Endothelial cell of umbilical vein (primary cell): ENCODE results near the gene LRRC61. TPM values are rescaled to one million over a fixed set of nuclear protein-coding genes. Genes with fewer than 3 reads are reported as not detected.

Experiments used
- BruUV-seq: library from RNA; stranded (reverse); fragments of 400-500 nt; replicated peaks from 2 replicates; lab custom pipeline; 2021; lab: Mats Ljungman, UMichigan
- CTCF ChIA-PET: fragments of 300-600, 350-600 bp; sonication (Branson Sonifier 250); formaldehyde crosslinking; loops from one replicate; lab custom pipeline; 2021; ENCODE audit warnings: antibody characterized with exemption, inconsistent platforms; lab: Charles Lee
- POLR2A ChIA-PET: fragments of 300-600, 350-600 bp; sonication (Branson Sonifier 250); formaldehyde crosslinking; loops from one replicate; lab custom pipeline; 2021; ENCODE audit warnings: antibody characterized with exemption, inconsistent platforms; lab: Charles Lee
- DNase-seq: peaks from one replicate; pipeline ENCODE4 v3.0.0-alpha.2; 2011; ENCODE audit warnings: low read depth, low spot score
- FAIRE-seq: peaks from 2 replicates; lab custom pipeline; 2011; peaks lifted over from hg19 to GRCh38; lab: Jason Lieb, UNC
- H2AFZ ChIP-seq: 2 replicates; pipeline ENCODE4 v1.6.0; 2012; ENCODE audit warnings: low read depth, low read length, control low read depth, inconsistent platforms
- H3K27ac ChIP-seq: 2 replicates; pipeline ENCODE4 v1.5.1; 2011; ENCODE audit warnings: low read depth, mild to moderate bottlenecking, control low read depth, low read length, moderate library complexity; ENCODE audit not compliant: insufficient read depth
- H3K27me3 ChIP-seq, 2 experiments: 2 replicates each; pipeline versions ENCODE4 v1.6.0 to v1.6.1; 2011; ENCODE audit warnings: low read length in 2 of 2, mixed read lengths in 1 of 2; ENCODE audit not compliant: control insufficient read depth in 2 of 2, insufficient read depth in 2 of 2
- H3K36me3 ChIP-seq, 2 experiments: 2 replicates in 1 of 2; 3 replicates in 1 of 2; pipeline ENCODE4 v1.5.1; 2011; ENCODE audit warnings: low read length in 2 of 2, mild to moderate bottlenecking in 1 of 2, moderate library complexity in 1 of 2; ENCODE audit not compliant: control insufficient read depth in 2 of 2, insufficient read depth in 2 of 2; ENCODE audit errors: extremely low read depth in 1 of 2
- H3K4me1 ChIP-seq: 3 replicates; pipeline ENCODE4 v1.5.1; 2011; ENCODE audit warnings: mild to moderate bottlenecking, low read length; ENCODE audit not compliant: control insufficient read depth, insufficient read depth; ENCODE audit errors: extremely low read depth
- H3K4me2 ChIP-seq: 2 replicates; pipeline ENCODE4 v1.6.1; 2011; ENCODE audit warnings: low read length, control low read depth, mixed read lengths; ENCODE audit not compliant: insufficient read depth
- H3K4me3 ChIP-seq, 3 experiments: fragments of 200-600 bp in 1 of 3; sonication (generic), shearing (Covaris generic) in 1 of 3; replicated peaks in 1 of 3; 2 replicates each; pipeline ENCODE4 v1.5.1; 2011 to 2016; ENCODE audit warnings: control low read depth in 3 of 3, low read length in 3 of 3, mild to moderate bottlenecking in 2 of 3, inconsistent platforms in 1 of 3, low read depth in 1 of 3, moderate library complexity in 1 of 3; ENCODE audit not compliant: insufficient read depth in 1 of 3
- H3K79me2 ChIP-seq: 2 replicates; pipeline ENCODE4 v1.6.0; 2012; ENCODE audit warnings: low read length, inconsistent platforms; ENCODE audit not compliant: control insufficient read depth, insufficient read depth
- H3K9ac ChIP-seq: replicated peaks from 2 replicates; pipeline ENCODE3; 2011; ENCODE audit warnings: low read length, control low read depth; ENCODE audit not compliant: insufficient read depth; ENCODE audit errors: extremely low read depth
- H3K9me1 ChIP-seq: replicated peaks from 3 replicates; pipeline ENCODE4 v1.6.0; 2011; ENCODE audit warnings: mild to moderate bottlenecking, low read length; ENCODE audit not compliant: control insufficient read depth, insufficient read depth; ENCODE audit errors: extremely low read depth
- H3K9me3 ChIP-seq: replicated peaks from 2 replicates; pipeline ENCODE4 v1.5.1; 2012; ENCODE audit warnings: low read length, inconsistent platforms; ENCODE audit not compliant: control insufficient read depth, insufficient read depth
- H4K20me1 ChIP-seq: replicated peaks from 2 replicates; pipeline ENCODE3; 2011; ENCODE audit warnings: mild to moderate bottlenecking, low read length; ENCODE audit not compliant: control insufficient read depth, insufficient read depth; ENCODE audit errors: extremely low read depth
- CTCF ChIP-seq, 2 donors: IDR thresholded peaks; 1 replicate in 1 of 2; 2 replicates in 1 of 2; pipeline ENCODE4 v1.5.1; 2011; ENCODE audit warnings: low read length in 2 of 2, mild to moderate bottlenecking in 2 of 2, moderate library complexity in 2 of 2, control low read depth in 1 of 2, inconsistent platforms in 1 of 2, low read depth in 1 of 2; ENCODE audit not compliant: insufficient read depth in 1 of 2; ENCODE audit errors: extremely low read depth in 1 of 2
- EZH2 ChIP-seq: IDR thresholded peaks from 2 replicates; pipeline ENCODE4 v1.6.1; 2012; ENCODE audit warnings: borderline replicate concordance, low read depth, mild to moderate bottlenecking, moderate library complexity, low read length, inconsistent platforms; ENCODE audit not compliant: severe bottlenecking
- FOS ChIP-seq: IDR thresholded peaks from 2 replicates; pipeline ENCODE4 v1.6.1; 2011; ENCODE audit warnings: mild to moderate bottlenecking, low read length, moderate library complexity, borderline replicate concordance; ENCODE audit not compliant: insufficient read depth
- GATA2 ChIP-seq: IDR thresholded peaks from 2 replicates; pipeline ENCODE4 v1.7.0; 2011; ENCODE audit warnings: low read depth, mild to moderate bottlenecking, moderate library complexity, mixed read lengths, low read length; ENCODE audit not compliant: insufficient read length, insufficient read depth
- JUN ChIP-seq: IDR thresholded peaks from 2 replicates; pipeline ENCODE4 v1.6.1; 2011; ENCODE audit warnings: borderline replicate concordance, low read depth; ENCODE audit not compliant: insufficient read length, insufficient read depth
- MAX ChIP-seq: IDR thresholded peaks from 2 replicates; pipeline ENCODE4 v1.6.1; 2011; ENCODE audit not compliant: insufficient read depth, insufficient read length
- MYC ChIP-seq: IDR thresholded peaks from one replicate; pipeline ENCODE4 v1.6.1; 2011; ENCODE audit warnings: mild to moderate bottlenecking, low read depth, low read length
- POLR2A ChIP-seq: IDR thresholded peaks from 2 replicates; pipeline ENCODE4 v1.6.1; 2012; ENCODE audit warnings: low read depth, mild to moderate bottlenecking, control low read depth, low read length
- POLR2AphosphoS5 ChIP-seq: IDR thresholded peaks from 2 replicates; pipeline ENCODE4 v1.6.1; 2012; ENCODE audit warnings: low read depth, mild to moderate bottlenecking, control low read depth, low read length, moderate library complexity; ENCODE audit not compliant: insufficient read depth
- dilution Hi-C: fragments of 300-500 bp; cut with MboI; formaldehyde crosslinking; loops from one replicate; pipeline ENCODE4 v1.15.0; 2019; ENCODE audit warnings: low sequenced_read_pairs; ENCODE audit not compliant: extremely low pct_ligation_motif_present
- intact Hi-C: fragments of 100-400 bp; cut with micrococcal nuclease; formaldehyde crosslinking; loops from one replicate; pipeline ENCODE4 v1.10.0; 2022
- polyA plus RNA-seq, 4 experiments: library from polyadenylated mRNA; depleted of rRNA in 3 of 4; stranded (reverse) in 3 of 4; unstranded in 1 of 4; fragments of >200 nt; gene quantifications; 2 replicates each; pipeline versions ENCODE4 v1.2.1 to v1.2.3, GENCODE V29; 2011 to 2012; ENCODE audit warnings: missing spikeins in 1 of 4
- total RNA-seq: library from RNA; stranded (reverse); gene quantifications from 2 replicates; pipeline ENCODE4 v1.2.3, GENCODE V29; 2021

Gene LRRC61
- total and polyA plus RNA-seq, 2 donors (not counting 3 experiments of a cell fraction or from before 2014, with no cell fraction given) = 0.72 TPM; not detected in 1

- Histone ChIP-seq H3K9me1 (no peaks in the 10 kb centered on the region), H3K9me3 (no peaks in the 10 kb centered on the region), H2AFZ (no peak overlapping the region), H3K27ac (no peak overlapping the region), H3K27me3 (no peaks in the 10 kb centered on the region), H3K4me3 (no peak overlapping the region), H3K9ac (no peak overlapping the region), H3K79me2 (no peaks in the 10 kb centered on the region), H3K4me1 (peaks cover 7% of the 10 kb centered on the region), H4K20me1 (no peaks in the 10 kb centered on the region), H3K4me2 (no peak overlapping the region), H3K36me3 (no peaks in the 10 kb centered on the region)
- intact Hi-C loops = no loop called here
- FAIRE-seq = no peak
- POLR2A ChIA-PET = no interaction called here
- DNase-seq = no peak
- CTCF ChIA-PET = no interaction called here
- no TSS peak for BruUV-seq
- dilution Hi-C loops = no loop called here
- TF ChIP-seq JUN (no peak), MYC (no peak), GATA2 (no peak), POLR2AphosphoS5 (no peak), EZH2 (no peak), MAX (no peak), POLR2A (no peak), CTCF (IDR thresholded peaks at IDR 0.05; ENCODE audit: extremely low read depth in 1 of 2, insufficient read depth in 1 of 2, low read depth in 1 of 2, low read length in 2 of 2) (no peak), FOS (no peak)
Measured at GRCh38 chr7:150321788-150322113, 1.4 kb upstream of the LRRC61 start.
